ENCODE measurements around the gene SEH1L.
"Not testable (repeated sequence)": the region's sequence is repeated elsewhere in the genome, so short reads cannot be mapped to it uniquely, and the experiment has no call there.

The SEH1L gene

GRCh38 chr18:12976305-12976704 lies 28.5 kb downstream of the SEH1L start:
- no peak for TF ChIP-seq CTCF (IDR thresholded peaks at IDR 0.05; ENCODE audit: low read depth, low read length)
- TF ChIP-seq EZH2phosphoT487 (IDR thresholded peaks at IDR 0.05; ENCODE audit: low read depth): no peak
- H3K9me3 ChIP-seq (ENCODE audit: insufficient read depth, low read length): no peaks in the 10 kb centered on the region

GRCh38 chr18:12980065-12980464 lies 32.3 kb downstream of the SEH1L start:
- not testable (repeated sequence) for H3K27me3 ChIP-seq (ENCODE audit: low read depth, low read length); H3K4me3 ChIP-seq (ENCODE audit: low read length); H4K20me1 ChIP-seq (ENCODE audit: insufficient read depth, low read length); H2AFZ ChIP-seq (ENCODE audit: low read depth, low read length); H3K4me1 ChIP-seq (ENCODE audit: low read length); H3K9me3 ChIP-seq (ENCODE audit: insufficient read depth, low read length); H3K27ac ChIP-seq (ENCODE audit: low read length); H3K79me2 ChIP-seq (ENCODE audit: low read length); H3K9ac ChIP-seq (ENCODE audit: low read length); H3K4me2 ChIP-seq (ENCODE audit: low read length)
- peaks cover 36% of the 10 kb centered on the region for H3K36me3 ChIP-seq (replicated peaks; ENCODE audit: low read depth, low read length)

More at GRCh38 chr18:12976305-12976704, 28.5 kb downstream of the SEH1L start:
- H3K9ac ChIP-seq (ENCODE audit: low read length): no peak overlapping the region
- peaks cover 51% of the 10 kb centered on the region for H3K36me3 ChIP-seq (replicated peaks; ENCODE audit: low read depth, low read length)
- H3K27ac ChIP-seq (ENCODE audit: low read length): no peak overlapping the region
- H3K79me2 ChIP-seq (ENCODE audit: low read length): peaks cover 3% of the 10 kb centered on the region; the same call in 1 of the 2 replicates
- H4K20me1 ChIP-seq (ENCODE audit: insufficient read depth, low read length): no peaks in the 10 kb centered on the region
- H3K4me3 ChIP-seq (ENCODE audit: low read length): no peak overlapping the region
- H3K4me2 ChIP-seq (ENCODE audit: low read length): no peak overlapping the region
- no peak overlapping the region for H2AFZ ChIP-seq (ENCODE audit: low read depth, low read length)
- no peaks in the 10 kb centered on the region for H3K4me1 ChIP-seq (ENCODE audit: low read length)
- H3K27me3 ChIP-seq (ENCODE audit: low read depth, low read length): no peaks in the 10 kb centered on the region

GRCh38 chr18:12989397-12990122 lies 41.7 kb downstream of the SEH1L start:
- Histone ChIP-seq H3K27me3 (ENCODE audit: low read depth, low read length) (no peaks in the 10 kb centered on the region), H3K9me3 (ENCODE audit: insufficient read depth, low read length) (no peaks in the 10 kb centered on the region), H3K27ac (ENCODE audit: low read length) (no peak overlapping the region), H3K9ac (ENCODE audit: low read length) (peak overlapping the region; percentile 96; the same call in 1 of the 2 replicates), H3K4me3 (ENCODE audit: low read length) (peak overlapping the region; percentile 91), H4K20me1 (ENCODE audit: insufficient read depth, low read length) (peaks cover 24% of the 10 kb centered on the region), H3K4me1 (ENCODE audit: low read length) (peaks cover 19% of the 10 kb centered on the region), H2AFZ (ENCODE audit: low read depth, low read length) (no peak overlapping the region), H3K4me2 (ENCODE audit: low read length) (peak overlapping the region; percentile 99), H3K79me2 (ENCODE audit: low read length) (peaks cover 41% of the 10 kb centered on the region), H3K36me3 (replicated peaks; ENCODE audit: low read depth, low read length) (peaks cover 15% of the 10 kb centered on the region)
- TF ChIP-seq EZH2phosphoT487 (IDR thresholded peaks at IDR 0.05; ENCODE audit: low read depth): no peak
- TF ChIP-seq CTCF (IDR thresholded peaks at IDR 0.05; ENCODE audit: low read depth, low read length): no peak

GRCh38 chr18:12990123-12990475 lies 42.3 kb downstream of the SEH1L start:
- Histone ChIP-seq H3K36me3 (replicated peaks; ENCODE audit: low read depth, low read length) (peaks cover 15% of the 10 kb centered on the region), H2AFZ (ENCODE audit: low read depth, low read length) (no peak overlapping the region), H3K27ac (ENCODE audit: low read length) (peak overlapping the region; percentile 70; the same call in 1 of the 2 replicates), H3K27me3 (ENCODE audit: low read depth, low read length) (no peaks in the 10 kb centered on the region), H4K20me1 (ENCODE audit: insufficient read depth, low read length) (peaks cover 26% of the 10 kb centered on the region), H3K9ac (ENCODE audit: low read length) (peak overlapping the region; percentile 96), H3K4me1 (ENCODE audit: low read length) (peaks cover 19% of the 10 kb centered on the region), H3K4me2 (ENCODE audit: low read length) (peak overlapping the region; percentile 99), H3K79me2 (ENCODE audit: low read length) (peaks cover 47% of the 10 kb centered on the region), H3K4me3 (ENCODE audit: low read length) (peak overlapping the region; percentile 91), H3K9me3 (ENCODE audit: insufficient read depth, low read length) (no peaks in the 10 kb centered on the region)
- no peak for TF ChIP-seq EZH2phosphoT487 (IDR thresholded peaks at IDR 0.05; ENCODE audit: low read depth)
- TF ChIP-seq CTCF (IDR thresholded peaks at IDR 0.05; ENCODE audit: low read depth, low read length): no peak

All from OCI-LY3 (cell line).